HG02885 (cell line): ENCODE data around the gene DEFB128.

Experiments used
- ATAC-seq: cut with Tn5 transposase; IDR thresholded peaks from one replicate; pipeline ENCODE4 v1.9.1; 2021; ENCODE audit warnings: mild to moderate bottlenecking; ENCODE audit not compliant: unreplicated experiment, poor library complexity

DEFB128 gene

DNA sequence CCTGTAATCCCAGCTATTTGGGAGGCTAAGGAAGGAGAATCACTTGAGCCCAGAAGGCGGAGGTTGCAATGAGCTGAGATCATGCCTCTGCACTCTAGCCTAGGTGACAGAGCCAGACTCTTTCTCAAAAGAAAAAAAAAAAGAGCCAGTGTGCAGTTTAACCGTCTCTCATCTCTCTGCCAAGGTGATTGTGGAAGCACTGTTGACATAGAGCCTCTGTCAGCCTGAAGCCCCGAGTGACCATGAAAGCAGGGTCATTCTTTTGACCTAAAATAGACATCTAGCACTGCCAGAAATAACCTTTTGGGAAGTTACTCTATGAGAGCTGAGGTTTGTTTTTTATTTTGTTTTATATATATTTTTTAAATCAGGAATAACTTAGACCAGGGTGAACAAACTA is 24.9 kb downstream of the DEFB128 start:
- ATAC-seq: no peak

- ATAC-seq: no peak
Observed at GRCh38 chr20:157154-157553, 32.4 kb downstream of the DEFB128 start, which contains the start of gene DEFB127. Gene DEFB127, plus strand, starts transcription at chr20:157454. Its CDS starts 91 bp downstream, at chr20:157545.

GRCh38 chr20:152131-152530 is 37.4 kb downstream of the DEFB128 start:
- no peak for ATAC-seq

DNA sequence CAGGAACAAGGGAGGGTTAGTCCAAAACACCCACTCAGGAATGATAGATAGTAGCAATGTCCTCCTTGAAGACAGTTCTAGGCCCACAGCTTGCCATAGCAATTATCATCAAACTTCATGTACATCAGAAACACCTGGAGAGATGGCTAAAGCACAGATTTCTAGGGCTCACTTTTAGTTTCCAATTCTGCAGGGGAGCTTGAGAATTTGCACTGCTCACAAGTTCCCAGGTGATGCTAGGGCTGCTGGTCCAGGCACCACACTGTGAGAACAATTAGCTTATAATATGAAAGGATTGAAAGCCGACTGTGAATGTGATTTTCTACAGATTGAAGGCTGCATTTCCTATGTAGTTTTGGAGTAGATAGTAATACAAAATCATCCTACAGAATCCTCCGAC is 43.6 kb downstream of the DEFB128 start:
- ATAC-seq: no peak

DNA sequence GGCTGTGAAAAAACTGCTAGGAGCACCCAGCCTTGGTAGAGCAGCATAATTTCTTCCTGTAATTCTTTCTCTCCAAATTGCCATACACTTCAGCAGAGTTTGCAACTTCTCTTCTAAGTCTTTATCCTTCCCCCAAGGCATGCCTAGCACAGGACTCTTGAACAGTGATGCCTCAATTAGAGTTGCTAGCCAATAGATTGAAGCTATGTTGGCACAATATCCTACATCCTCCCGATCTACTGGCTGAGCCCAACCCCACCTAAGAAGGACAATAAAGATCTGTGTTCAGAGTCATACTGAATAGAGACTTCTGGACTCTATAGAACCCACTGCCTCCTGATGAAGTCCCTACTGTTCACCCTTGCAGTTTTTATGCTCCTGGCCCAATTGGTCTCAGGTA is 47.2 kb downstream of the DEFB128 start, which contains the start of gene DEFB126:
Gene DEFB126, plus strand, starts transcription at position 301 of the 400 bp plus-strand sequence. Its CDS starts 39 bp downstream, at position 340.
- ATAC-seq: no peak
